Hematopoietic multipotent progenitor cell treated with erythropoietin and hydrocortisone succinate and interleukin-3 and kit ligand, for 6 days (in vitro differentiated cells): ENCODE data around the gene AKR1C3.
A peak's percentile ranks its signal among the peaks of the same experiment; 100 is the strongest.
"Not testable (repeated sequence)": the region's sequence is repeated elsewhere in the genome, so short reads cannot be mapped to it uniquely, and the experiment has no call there.

Experiments
- DNase-seq: peaks from one replicate; pipeline ENCODE4 v3.0.0-alpha.2; 2015

The AKR1C3 gene

DNA sequence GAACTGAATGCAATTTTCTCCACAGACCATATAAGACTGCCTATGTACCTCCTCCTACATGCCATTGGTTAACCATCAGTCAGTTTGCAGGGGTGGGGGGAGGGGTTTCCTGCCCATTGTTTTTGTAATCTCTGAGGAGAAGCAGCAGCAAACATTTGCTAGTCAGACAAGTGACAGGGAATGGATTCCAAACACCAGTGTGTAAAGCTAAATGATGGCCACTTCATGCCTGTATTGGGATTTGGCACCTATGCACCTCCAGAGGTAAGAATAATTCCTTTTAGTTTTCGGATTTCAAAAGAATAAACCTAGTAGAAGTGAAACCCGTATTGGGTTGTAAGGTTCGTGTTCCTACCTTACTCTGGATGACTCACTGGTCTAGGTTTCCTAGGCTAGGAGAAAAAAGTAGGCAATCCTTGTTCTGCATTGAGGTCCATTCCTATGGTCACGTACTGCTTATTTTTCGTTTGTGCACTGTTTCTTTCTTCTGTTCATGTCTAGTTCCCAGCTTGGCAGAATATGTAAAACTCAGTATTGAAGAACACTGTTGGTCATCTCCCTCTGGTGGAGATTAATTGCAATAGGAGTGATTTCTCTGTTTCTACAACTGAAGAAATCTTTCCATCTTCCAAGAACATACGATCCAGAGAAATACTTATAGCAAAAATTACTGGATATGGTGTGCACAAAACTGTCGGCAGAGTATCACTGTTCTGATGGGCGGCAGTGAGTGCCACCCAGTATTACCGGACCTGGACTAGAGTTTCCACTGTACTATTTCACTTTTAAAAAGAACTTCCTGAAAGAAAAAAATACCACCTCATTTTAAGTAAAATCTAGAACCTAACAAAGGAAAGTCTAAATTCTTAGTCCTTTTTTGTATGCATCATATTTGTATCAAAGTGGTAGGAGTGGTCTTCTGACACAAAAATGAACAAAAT lies at the start of gene AKR1C3:
TSS of gene AKR1C3 (plus strand) at position 150 of the 941 bp plus-strand sequence. CDS start at position 181, 31 bp downstream.
- peak; percentile 92 for DNase-seq

DNA sequence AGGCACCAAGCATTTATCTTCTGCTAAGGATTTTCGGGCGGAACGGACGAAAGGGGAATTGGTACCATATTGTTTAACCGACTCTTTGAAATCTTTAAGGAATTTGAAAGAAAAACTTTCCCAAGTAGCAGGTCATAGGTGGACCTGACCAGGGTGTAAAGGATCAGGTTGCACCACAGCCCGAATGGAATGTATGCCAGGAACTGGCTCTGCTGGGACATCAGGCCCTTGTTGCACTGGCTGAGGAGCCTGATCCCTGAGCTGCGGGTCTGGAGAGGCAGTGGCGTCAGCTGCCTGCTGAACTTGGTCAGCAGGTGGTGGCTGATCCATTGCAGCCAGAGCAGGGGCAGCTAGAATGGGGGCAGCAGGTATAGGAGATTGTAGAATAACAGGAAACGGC lies 49.1 kb upstream of the AKR1C3 start:
- DNase-seq, result no peak

DNA sequence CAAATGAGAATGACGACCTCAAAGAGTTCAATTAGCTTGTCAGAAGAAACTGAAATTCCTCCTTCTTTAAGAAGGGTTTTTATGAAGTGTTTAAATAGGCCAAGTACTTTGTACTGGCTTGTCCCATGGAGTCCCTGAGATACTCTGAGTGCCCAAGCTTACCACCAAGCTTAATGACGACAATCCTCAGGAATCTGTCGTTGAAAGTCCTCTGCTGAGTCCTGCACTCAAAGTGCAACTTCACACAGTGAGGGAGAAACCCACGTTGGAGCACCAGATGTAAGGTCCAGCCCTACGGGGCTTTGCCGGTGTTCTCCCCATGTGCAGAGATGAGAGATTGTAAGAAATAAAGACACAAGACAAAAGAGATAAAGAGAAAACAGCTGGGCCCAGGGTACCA lies 47.8 kb upstream of the AKR1C3 start:
- DNase-seq, result no peak

DNA sequence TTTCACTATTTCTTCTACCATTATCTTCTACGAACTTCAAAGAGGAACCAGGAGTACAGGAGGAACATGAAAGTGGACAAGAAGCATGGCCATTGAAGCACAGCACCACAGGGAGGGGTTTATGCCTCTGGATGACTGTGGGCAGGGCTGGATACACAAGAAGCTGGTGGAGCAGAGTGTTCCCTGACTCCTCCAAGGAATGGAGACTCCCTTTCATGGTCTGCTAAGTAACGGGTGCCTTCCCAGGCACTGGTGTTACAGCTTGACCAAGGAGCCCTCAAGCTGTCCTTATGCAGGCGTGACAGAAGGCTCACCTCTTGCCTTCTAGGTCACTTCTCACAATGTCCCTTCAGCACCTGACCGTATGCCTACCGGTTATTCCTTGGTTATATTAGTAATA lies 47.2 kb upstream of the AKR1C3 start:
- DNase-seq, result not testable (repeated sequence)

DNA sequence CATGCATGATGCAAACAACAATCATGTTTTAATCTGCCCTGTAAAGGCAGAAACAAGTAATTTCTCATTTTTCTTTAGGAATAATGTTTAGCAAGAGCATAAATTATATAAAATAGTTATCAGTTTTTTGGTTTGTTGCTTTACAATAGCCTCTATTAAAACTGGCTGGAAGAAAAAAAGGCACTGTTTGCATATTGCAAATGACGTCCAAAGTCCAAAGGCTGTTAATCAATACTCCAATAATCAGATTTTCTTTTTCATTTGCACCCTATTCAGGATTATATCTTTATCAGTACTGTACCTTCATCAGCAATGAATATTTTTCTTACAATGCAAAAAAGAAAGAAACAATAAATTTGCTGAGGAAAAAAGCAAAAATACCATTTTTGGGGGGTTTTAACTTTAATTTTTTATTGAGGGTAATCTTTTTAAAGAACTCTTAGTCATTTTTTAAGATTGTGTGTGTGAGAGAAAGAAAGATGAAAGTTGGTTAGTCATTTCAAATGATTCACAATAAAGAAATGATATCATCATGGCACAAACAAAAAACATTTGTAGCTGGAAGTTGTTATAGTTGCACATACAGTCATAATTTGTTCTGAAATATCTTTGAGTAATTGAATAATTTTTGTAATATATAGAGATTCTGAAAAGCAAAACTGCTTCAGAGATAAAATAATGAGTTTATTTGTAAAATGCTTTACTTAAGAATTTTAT lies 46.1 kb upstream of the AKR1C3 start:
- no peak for DNase-seq

DNA sequence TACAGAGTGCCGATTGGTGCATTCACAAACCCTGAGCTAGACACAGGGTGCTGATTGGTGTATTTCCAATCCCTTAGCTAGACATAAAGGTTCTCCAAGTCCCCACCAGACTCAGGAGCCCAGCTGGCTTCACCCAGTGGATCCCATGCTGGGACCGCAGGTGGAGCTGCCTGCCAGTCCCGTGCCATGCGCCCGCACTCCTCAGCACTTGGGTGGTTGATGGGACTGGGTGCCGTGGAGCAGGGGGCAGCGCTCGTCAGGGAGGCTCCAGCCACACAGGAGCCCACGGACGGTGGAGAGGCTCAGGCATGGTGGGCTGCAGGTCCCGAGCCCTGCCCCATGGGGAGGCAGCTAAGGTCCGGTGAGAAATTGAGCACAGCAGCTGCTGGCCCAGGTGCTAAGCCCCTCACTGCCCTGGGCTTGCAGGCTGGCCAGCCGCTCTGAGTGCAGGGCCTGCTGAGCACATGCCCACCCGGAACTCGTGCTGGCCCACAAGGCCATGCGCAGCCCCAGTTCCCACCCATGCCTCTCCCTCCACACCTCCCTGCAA lies 41.2 kb upstream of the AKR1C3 start:
- not testable (repeated sequence) for DNase-seq

DNA sequence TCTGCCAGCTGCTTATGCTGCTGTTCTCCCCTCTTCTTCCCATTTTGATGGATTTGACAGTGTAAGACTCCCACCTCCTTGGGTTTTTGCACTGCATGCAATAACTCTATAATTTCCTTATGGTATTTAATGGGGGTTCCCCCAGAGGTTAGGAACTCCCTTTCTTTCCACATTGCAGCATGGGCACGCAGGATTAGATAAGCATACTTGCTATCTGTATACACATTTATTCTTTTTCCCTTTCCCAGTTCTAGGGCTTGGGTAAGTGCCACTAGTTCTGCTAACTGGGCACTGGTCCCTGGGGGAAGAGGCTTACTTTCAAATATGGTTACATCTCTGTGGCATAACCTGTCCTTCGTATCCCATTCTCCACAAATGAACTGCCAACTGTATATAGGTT lies 39.4 kb upstream of the AKR1C3 start:
- DNase-seq, result peak; percentile 76

DNA sequence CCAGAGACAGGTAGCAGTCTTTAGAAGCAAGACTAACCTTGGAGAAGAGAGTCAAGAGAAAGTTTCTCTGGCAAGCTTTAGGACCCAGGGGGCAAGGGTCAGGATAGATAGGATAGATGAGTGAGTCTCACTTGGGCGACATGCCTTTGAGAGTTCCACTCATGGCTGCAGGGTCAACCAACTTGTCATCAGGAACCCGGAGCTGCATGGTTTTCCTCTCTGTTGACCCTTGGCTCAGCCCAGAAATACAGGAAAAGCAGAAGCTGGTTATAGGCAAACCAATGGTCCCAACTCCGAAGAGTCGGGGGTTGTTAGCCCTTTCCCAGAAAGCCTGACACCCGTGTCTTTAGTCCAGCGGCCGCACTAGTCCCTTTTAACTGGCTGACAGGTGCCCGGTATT lies 34.9 kb upstream of the AKR1C3 start:
- DNase-seq, result not testable (repeated sequence)

DNA sequence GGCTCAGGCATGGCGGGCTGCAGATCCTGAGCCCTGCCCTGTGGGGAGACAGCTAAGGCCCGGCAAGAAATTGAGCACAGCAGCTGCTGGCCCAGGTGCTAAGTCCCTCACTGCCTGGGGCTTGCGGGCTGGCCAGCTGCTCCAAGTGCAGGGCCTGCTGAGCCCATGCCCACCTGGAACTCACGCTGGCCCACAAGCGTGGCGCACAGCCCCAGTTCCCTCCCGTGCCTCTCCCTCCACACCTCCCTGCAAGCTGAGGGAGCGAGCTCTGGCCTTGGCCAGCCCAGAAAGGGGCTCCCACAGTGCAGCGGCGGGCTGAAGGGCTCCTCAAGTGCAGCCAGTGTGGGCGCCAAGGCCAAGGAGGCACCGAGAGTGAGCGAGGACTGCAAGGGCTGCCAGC lies 33.4 kb upstream of the AKR1C3 start:
- not testable (repeated sequence) for DNase-seq

DNA sequence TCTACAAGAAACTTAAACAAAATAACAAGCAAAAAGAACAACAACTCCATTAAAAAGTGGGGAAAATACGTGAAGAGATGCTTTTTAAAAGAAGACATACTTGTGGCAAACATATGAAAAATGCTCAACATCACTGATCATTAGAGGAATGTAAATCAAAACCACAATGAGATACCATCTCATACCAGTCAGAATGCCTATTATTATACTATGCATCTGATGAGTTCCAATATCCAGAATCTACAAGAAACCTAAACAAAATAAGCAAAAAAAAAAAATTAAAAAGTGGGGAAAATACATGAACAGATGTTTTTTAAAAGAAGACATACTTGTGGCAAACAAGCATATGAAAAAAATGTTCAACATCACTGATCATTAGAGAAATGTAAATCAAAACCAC lies 29.6 kb upstream of the AKR1C3 start:
- no peak for DNase-seq

DNA sequence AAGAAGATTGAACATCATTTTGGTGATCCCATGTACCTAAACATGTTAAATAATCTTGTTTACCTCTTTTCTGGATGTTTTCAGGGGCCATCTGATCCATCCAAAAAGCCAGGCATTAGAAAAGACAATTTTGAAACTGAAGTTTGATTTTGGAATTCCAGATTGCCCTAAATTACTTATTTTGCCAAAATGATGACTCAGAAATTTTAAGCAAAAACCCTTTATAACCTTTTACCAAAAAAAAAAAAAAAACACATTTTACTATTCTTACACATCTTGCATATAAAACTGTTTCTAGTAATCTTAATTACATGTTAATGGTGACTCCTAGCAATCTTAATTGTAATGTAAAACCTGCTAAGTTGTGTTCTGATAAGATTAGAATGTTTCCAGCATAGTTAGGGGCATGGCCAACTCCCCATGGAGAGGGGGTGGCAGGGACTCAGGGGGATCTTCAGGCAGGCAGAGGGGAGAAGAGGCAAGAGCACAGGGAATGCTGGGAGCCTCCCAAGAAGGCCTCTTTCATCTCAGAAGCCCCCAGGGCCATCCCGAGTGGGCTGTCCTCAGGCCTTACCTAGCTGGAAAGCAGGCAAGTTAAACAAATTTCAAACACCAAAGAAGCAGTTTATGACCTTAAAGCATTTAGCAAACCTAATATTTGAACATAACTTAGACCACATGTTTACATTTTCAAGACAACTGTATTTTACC lies 25.8 kb upstream of the AKR1C3 start:
- DNase-seq, result peak; percentile 50

DNA sequence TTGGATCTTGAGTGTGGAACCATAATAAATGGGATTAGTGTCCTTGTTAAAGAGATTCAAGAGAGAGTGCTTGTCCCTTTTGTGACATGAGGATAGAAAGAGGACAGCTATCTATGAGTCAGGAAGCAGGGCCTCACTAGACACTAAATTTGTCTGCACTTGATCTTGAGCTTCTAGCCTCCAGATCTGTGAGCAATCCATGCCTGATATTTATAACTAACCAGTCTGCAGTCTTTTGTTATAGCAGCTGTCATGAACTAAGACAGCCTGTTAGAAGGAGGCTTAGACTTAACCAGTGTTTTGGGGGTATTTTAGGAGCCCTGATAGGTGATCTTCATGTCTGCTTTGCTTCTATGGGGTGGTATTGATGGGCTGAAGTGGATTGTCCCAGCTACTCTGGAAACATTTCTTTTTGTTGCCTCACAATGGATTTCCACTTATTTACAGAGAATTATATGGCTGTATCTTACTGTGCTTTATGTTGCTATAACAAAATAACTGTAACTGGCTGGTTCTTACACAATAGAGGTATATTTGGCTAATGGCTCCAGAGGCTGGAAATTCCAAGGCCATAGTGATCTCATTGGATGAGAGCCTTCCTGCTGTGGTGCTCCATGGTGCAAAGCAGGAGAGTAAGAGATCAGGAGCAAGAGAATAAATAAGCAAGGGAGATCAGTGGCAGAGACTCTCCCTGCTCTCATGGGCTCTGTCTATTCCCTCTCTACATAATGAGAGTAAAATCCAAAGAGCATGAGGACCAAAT lies 23.4 kb upstream of the AKR1C3 start:
- peak; percentile 21 for DNase-seq

DNA sequence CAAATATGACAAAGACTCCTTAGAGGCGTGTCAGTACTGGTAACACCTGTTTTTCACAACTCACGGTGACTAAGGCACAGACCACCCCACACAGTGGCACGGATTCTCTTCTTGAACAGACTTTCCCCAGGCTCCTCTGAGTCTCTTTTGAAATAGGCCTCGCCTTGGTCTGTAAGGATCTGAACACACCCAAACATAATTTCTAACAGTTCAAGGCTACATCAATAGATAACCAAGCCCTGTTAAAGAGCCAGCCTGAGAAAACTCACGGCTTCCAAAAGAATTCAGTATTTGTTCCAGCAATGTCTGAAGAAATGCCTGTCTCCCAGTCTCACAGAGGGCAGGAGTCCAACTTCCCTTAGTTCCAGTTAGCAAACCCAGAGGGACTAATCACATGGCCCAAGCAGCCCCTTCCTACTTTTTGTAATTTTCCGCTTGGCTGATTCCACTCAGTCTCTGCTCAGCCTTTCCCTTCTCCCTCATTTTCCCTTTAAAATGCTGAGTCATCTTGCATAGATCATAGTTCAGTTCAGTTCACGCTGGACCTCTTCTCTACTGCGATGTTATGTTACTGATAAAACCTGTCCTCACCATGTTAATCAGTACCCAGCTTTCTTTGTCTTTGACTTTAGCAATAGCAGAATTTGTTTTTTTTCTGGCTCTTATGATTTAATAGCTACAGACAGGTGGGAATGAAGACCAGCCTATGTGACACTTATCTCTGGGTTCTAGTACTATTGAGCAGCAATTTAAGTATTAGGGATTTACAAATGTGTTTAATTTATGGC lies 22.6 kb upstream of the AKR1C3 start:
- peak; percentile 93 for DNase-seq

DNA sequence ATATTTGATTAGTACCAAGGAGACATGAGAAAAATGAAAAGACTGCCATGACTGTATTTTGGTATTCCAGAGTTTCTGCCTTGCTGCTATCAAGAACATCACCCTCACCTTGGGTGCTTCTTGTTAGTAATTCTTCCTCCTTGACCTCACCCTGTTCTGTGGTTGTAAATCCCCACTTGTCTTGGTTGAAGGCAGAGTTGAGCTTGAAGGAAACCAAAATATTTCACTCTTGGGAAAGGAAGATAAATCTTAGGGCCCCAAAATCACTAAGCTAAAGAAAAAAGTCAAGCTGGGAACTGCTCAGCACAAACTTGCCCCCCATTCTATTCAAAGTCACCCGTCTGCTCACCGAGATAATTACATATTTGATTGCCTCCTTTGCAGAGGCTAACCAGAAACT lies 20.6 kb upstream of the AKR1C3 start:
- DNase-seq, result no peak

DNA sequence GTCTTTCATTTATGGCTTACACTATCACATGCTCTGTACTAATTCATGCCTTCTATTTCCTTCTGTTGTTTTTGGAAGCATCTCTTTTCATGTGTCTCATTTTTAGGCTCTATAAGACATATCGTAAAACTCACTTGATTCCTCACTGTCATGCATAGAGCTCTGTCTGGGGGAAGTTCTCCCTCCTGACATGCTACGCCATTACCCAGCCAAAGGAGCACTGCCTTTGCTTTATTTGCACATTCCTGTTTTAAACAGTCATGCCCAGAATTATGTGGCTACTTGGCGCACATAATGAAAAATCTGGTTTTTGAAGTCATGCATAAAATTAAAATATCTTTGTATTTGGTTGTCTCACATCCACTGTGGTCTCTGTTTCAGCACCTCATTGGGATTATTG lies 17.6 kb upstream of the AKR1C3 start:
- DNase-seq, result no peak

DNA sequence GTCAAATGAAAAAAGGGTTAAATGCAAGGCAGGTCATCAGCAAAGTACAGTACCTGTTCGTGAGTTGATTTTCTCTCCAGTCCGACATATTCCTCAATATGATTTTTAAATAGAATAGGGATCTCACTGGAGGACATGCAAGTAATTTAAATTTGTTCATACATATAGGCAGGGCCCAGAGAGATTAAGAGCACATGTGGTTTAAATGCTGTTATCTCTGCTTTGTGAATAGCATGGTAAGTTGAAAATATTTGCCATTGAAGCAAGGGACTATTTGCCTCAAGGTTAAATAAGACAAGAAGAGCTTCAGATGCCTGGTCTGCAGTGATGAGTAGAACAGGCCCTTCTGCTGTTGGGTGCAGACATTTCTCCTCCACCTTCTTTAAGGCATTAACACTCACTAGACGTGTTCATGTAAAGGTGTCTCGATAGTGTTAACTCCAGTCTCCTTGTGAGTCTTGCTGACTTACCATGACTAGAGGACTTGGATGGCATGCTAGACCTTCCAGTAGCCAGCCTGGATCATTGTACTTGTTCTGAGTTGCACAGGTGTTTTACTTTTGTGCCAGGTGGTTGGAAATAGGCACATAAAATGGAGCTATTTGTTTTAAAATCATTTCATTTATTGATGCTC lies 15.6 kb upstream of the AKR1C3 start:
- peak; percentile 78 for DNase-seq

DNA sequence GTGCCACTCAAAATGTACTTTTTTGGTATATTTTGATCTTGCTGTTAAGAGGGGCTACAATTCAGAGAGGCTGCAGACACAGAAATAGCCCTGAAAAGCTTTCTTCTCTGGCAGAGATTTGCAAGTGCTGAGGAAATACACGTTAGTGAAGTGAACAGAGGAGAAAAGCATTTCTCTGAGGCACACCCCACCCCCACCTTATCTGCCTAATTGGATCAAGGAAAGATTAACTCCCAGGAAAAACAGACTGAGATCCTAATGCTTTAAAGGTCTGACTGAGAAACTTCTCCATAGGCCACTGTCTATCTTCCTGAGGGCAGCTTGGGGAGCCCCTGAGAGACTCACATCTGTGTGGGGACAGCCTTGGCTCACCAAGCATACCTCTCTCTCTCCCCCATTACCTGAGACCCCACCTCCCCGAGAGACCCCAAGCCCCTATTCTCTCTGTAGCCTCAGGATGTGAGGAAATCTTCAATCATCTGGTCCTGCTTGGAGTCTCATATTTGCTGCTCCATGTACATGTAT lies 14.8 kb upstream of the AKR1C3 start:
- DNase-seq, result no peak

DNA sequence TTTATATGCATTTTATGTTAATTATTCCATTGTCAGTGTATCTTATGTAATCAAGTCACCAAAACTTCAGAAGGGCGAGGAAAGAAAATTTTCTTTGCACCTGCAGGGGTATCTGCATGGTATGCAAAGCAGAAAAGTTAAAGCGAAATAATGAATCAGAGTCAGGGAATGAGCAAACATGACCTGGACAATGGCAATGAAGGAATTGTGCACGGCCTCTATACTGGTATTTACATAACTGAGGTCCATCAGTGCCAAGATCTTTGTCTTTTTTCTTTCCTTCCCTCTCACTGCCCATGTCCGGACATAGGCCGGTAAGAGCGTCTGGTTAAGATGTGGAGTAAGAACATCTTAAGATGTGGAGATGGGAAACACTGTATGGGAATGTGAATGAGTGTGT lies 14.4 kb upstream of the AKR1C3 start:
- no peak for DNase-seq

DNA sequence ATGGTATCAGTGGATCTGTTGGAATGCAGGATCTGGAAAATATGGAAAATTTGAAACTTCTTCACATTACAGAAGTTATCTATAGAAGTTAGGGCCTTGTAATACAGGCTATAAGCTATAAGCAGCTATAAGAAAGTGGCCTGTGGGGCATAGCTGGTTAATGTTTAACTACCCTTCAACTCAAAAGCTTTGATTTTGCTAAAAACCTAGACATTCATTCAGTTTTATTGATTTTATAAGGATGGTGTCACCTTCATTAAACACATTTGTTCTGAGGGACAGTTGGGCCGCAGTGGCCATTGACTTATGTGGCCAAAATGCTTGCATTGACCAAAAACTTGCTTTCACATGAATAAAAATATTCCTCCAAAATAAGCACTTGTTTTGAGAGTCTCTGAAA lies 13.1 kb upstream of the AKR1C3 start:
- no peak for DNase-seq

DNA sequence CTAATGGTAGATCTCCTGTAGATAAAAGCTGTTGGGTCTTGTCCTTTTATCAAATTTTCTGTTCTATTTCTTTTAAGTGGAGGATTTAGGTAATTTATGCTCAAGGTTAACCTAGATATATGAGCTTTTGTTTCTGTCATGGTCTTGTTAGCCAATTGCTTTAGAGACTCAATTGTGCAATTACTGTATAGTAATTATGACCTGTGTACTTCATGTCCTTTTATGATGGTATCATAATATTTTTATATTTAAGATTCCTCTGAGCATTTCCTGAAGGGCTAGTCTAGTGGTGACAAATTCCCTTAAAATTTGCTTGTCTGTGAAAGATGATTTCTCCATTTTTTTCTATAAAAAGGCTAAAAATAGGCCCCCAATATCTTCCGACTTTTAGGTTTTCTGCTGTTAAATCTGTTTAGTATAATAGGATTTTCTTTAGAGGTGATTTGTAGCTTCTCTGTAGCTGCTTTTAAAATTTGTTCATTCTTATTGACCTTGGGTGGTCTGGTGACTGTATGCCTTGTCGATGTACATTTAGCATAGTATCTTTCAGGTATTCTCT lies 5.4 kb upstream of the AKR1C3 start:
- DNase-seq, result no peak
